ENCODE results near the gene SETD2.

The SETD2 gene

DNA sequence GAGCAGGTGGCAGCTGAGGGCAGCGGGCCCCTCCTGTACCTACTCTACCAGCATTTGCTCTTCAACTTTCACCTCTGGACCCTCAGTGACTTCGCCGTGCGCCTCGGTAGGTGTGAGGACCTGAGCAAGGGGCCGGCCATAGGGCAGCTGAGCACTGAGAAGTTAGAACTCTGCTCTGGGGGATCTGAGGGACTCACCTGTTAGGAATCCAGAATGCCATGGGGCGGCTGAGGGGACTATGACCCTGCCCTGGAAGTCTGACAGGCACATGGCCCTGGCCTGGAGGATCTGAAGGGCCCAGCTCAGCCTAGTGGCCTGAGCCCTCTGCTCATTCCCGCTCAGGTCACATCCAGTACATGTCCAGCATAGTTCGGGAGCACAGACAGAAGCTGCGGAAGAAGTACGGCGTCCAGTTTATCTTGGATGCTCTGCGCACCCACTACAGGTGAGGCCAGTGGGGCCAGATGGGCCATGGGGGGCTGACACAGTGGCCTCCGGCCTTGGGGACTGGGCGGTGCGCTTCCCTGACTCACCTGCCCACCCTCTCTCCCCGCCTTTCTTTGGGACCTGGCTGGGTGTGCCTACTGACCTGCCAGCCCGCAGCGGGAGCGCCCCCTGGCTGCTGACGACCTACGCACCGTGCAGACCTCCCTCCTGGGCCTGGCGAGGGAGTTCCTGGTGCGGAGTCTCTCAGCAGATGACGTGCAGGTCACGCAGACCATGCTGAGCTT, 165.6 kb downstream of the SETD2 start:
- peak; percentile 69 for DNase-seq (ENCODE audit: low read depth)

DNA sequence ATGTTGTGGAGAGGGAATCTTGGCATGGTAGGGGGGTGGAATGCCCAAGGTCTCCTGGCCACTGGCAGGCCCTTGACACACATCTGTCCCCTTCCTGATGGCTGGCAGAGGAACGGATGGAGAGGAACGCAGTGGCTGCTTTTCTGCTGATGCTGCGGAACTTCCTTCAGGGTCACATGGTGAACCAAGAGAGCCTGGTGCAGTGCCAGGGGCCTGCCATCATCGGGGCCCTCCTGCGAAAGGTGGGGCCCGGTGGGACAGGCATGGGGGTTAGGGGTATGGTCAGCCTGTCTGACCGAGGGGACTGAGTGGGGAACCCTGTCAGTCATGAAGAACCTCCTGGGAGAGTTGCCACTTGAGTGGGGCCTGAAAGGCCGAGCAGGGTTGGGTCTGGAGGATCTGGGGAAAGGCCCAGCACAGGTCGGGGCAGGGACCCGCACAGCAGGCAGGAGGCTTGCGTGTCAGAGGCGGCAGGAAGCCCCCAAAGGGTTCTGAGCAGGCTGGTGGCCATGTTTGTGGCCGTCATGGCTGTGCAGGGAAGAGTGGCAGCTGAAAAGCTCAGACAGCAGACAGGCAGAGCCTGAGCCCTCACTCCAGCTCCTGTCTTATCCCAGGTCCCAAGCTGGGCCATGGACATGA, 166.3 kb downstream of the SETD2 start:
- DNase-seq (ENCODE audit: low read depth), result no peak

- no peak for DNase-seq (ENCODE audit: low read depth)
These were observed 167.0 kb downstream of the SETD2 start for GRCh38 chr3:46996689-46997452.

DNA sequence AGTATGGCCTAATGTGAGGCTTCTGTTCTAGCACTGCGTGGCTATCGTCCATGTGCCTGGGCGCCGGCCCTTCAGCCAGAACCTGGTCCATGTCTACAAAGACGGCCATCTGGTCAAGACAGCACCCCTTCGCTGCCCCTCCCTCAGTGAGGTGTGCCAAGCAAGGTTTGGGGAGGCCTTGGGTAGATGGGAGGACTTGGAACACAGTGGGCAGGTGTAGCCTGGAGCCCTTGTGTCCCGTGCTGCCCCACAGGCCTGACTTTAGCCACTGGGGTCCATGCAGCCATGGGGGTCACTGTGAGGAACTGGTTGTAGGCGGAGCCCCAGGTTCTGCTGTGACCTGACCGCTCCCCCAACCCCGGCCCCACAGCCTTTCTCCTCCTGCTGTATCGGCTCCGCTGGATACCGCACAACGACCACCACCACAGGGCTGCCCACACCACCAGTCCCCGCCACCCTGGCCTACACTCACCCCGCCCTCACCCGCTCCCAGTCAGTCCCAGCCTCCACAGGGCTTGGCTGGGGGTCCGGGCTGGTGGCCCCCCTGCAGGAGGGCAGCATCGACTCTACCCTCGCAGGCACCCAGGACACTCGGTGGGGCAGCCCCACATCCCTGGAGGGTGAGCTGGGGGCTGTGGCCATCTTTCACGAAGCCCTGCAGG, 167.9 kb downstream of the SETD2 start:
- DNase-seq (ENCODE audit: low read depth), result no peak

DNA sequence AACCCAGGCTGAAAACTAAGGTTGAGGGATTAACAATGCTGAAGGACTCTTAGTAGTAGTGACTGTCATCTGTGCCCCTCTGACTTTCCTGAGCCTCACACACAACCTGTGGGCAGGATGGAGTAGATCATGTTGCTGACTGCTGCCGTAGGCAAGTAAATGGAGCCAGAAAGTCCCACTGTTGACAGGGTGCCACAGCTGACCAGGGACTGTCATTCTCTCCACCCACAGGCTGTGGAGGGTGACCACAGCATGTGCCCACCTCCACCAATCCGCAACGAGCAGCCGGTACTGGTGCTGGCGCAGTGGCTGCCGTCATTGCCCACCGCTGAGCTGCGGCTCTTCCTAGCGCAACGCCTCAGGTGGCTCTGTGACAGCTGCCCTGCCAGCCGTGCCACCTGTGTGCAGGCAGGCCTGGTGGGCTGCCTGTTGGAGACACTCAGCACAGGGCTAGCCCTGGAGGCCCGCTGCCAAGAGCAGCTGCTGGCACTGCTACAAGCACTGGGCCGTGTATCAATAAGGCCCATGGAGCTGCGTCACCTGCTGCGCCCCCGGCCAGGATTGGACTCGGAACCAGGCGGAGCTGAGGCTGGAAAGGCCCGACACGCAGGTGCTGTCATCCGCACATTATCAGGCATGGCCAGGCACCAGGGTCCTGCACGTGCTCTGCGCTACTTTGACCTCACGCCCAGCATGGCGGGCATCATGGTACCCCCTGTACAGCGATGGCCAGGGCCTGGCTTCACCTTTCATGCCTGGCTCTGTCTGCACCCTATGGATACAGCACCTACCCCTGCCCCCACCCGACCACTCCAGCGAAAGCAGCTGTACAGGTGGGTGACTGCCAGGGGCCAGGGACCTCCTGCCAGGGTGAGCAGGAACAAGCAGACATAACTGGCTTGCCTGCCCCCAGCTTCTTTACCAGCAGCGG, 168.8 kb downstream of the SETD2 start:
- no peak for DNase-seq (ENCODE audit: low read depth)

DNA sequence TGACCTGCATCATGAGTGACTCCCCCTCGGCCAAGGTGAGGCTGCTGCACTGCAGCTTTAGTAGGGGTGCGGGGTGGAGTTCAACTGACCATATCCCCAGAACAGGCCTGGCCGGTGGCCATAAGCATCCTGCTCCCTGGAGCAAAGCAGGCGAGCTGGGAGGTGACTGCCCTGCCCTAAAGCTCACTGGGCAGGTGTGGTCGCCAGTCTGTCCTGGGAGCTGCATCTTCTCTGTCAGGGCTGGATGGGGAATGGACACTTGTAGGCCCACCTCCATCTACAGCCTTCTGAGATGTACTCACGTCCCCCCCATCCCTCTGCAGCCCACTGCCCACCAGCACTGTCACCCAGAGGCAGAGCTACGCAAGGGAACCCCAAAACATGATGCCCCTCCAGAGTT, 169.9 kb downstream of the SETD2 start:
- no peak for DNase-seq (ENCODE audit: low read depth)

GRCh38 chr3:46993292-46993691, 170.6 kb downstream of the SETD2 start:
- no peak for DNase-seq (ENCODE audit: low read depth)

GRCh38 chr3:46992231-46992630, 171.7 kb downstream of the SETD2 start:
- DNase-seq (ENCODE audit: low read depth), result no peak

DNA sequence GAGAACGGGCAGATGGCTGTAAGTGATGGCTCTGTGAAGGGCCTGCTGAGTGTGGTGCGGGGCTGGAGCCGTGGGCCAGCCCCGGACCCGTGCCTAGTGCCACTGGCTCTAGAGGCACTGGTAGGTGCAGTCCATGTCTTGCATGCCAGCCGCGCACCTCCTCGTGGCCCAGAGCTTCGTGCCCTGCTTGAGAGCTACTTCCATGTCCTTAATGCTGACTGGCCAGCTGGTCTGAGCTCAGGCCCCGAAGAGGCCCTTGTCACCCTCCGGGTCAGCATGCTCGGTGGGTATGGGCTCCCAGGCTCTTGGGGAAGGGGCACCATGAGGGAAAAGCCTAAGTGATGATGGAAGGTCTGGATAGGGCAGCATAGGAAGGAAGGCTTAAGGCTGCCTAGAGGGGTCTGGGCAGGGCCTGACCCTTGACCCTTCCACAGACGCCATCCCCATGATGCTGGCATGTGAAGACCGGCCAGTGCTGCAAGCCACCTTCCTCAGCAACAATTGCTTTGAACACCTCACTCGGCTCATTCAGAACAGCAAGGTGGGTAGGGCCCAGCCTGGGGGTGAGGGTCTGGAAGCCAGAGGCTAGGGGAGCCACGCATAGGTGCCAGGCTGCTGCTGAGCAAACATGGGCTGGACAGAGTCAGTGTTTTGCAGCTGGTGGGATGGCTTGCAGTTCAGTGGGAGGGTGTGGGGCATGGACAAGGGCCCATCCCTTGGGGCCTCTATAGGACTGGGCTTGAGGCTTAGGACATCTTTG, 172.3 kb downstream of the SETD2 start:
- DNase-seq (ENCODE audit: low read depth), result no peak

DNA sequence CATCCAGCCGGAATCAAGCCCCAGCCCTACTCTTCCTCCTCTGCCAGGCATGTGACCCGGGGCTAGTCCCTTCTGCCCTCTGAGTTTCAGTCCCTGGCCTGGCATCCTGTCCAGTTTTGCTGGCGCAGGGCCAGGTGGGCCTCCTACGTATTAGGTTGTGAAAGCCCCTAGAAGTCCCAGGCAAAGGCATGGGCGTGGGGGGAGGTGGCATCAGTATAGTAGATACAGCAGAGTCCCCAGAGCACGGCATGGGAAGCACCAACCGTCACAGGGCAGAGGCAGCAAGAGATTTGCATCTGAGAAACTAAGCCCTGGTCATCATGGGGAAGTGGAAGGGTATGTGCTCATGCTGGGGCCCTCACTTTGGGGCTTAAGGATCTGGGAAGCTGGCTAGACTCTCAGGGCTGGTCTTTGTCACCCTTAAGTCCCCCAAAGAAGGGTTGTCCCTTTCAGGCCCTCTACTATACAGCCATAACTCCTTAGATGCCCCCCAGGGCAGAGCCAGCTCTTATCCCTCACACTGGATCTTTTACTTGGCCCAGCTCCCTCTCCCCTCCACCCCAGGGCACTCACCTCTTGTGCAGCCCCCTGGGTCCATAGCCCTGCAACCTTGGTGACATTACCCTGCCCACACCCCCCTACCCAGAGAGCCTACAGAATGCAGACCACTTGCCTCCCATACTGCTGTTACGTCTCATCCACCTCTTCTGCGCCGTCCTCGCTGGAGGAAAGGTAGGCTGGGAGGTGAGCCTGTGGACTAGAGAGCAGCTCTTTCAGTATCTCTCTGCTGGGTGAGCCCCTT, 173.1 kb downstream of the SETD2 start:
- no peak for DNase-seq (ENCODE audit: low read depth)

- DNase-seq (ENCODE audit: low read depth), result no peak
These were observed 174.6 kb downstream of the SETD2 start for GRCh38 chr3:46989146-46989810.

- DNase-seq (ENCODE audit: low read depth), result no peak
These were observed 175.3 kb downstream of the SETD2 start for GRCh38 chr3:46988616-46989015.

DNA sequence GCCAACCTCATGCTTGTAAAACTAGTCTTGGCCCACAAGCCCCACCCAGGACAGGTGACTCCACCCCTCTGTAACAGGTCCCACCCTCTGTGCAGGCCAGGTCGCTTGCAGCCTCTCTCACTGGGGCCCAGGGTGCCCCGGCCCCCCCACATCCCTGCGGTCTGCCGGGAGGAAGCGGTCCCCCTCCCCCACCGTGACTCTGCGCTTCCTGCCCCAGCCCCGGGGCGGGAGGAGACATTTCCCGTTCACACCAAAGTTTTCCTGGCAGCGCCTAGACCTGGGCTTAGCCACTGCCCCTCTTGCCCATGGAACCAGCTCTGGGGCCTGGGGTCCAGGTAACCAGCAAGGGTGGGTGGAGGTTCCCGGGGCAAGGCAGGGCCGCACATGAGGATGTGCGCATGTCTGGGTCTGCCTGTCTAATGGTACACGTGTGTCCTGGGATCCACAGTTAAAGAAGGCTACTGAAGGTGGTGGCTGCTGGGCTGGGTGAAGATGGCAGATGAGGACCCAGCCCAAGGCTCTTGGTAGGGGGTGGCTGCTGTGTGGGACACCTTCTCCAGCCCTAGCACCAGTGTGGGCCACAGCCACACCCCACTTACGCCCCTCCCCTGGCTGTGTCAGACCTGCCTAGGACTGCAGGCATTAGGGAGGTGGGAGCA, 176.0 kb downstream of the SETD2 start:
- DNase-seq (ENCODE audit: low read depth), result peak; percentile 76

GRCh38 chr3:46987319-46987742, 176.6 kb downstream of the SETD2 start:
- DNase-seq (ENCODE audit: low read depth), result no peak

DNA sequence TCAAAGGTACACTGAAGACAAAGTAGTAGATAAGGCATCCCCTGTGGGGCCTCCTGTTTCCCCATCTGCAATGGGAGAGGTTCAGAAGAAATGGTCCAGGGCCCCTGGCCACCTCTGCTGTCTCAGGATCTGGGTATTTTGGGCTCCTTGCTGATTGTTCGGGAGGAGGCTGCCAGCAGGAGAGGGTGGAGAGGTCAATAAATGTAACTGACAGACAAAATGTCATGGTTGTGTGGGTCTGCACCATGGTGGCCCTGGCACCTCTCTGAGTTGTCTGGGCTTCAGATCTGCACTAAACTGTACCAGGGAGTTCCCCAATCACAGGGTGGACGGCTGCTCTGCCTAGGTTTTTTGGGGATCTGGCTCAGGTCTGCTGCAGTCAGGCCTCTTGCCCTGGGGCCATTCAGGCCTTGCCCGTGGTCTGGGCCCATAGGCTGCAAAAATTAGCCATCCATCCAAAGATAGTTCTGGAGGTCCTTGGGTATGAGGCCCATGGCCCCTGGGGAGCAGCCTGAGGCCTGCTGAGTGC, 177.1 kb downstream of the SETD2 start:
- DNase-seq (ENCODE audit: low read depth), result no peak

GRCh38 chr3:46986055-46986730, 177.7 kb downstream of the SETD2 start:
- DNase-seq (ENCODE audit: low read depth), result no peak

GRCh38 chr3:46985588-46985987, 178.3 kb downstream of the SETD2 start:
- no peak for DNase-seq (ENCODE audit: low read depth)
